NCI-H1417 (cell line): Measurements from ENCODE around the gene SUGCT.
"Not testable (repeated sequence)": the region's sequence is repeated elsewhere in the genome, so short reads cannot be mapped to it uniquely, and the experiment has no call there.

Experiments used
- DNase-seq, 3 experiments: peaks; one replicate each; lab custom pipeline; 2025; lab: John Stamatoyannopoulos, UW

SUGCT gene

DNA sequence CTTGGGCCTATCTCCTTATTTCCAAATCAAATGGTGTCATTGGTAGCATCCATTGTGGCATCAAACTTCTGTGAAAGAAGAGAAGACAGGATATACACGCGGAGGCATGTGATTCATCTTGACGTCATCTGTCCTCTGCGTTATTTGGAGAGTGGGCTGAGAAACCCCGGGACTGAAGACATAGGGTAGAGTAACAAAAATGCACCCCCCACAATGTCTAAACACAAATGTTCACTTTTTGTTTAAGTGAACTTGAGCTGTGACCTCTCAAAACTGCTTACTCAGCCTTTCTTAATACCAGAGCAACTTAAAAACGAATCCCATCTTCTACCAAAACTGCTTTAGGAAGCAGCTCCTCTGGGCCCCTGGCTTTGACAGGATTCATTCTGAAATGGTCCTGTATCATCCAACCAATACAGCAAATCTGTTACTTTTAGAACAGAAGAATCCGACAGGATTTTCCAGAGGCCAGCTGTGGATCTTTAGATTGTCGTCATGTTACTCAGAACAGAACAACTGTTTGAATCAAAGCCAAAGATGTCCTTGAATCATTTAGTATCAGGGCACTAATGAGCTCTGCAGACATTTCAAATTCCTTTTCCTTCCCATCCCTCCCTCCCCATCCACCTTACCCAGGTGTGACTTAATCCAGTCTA, 438.1 kb downstream of the SUGCT start:
- DNase-seq, result no peak

DNA sequence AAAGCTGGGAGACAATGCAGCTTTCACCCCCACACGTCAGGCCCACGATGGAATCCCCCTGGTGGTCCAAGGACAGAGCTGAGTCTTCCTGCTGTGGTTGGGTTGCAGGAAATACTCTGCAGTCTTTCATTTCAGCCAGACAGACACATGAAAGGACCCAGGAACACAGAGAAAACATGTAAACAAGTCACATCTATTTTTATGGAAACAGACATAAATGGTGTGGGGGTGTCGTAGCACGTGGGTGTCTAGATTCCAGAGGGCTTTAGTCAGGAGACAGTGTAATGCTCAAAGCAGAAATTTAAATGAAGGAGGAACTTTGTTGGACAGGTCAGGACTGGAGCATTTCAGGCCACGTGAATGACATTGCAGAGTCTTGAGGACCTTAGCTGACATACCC, 444.6 kb downstream of the SUGCT start:
- no peak for DNase-seq

- DNase-seq, result no peak
Observed at GRCh38 chr7:40580776-40581175, 446.0 kb downstream of the SUGCT start.

DNA sequence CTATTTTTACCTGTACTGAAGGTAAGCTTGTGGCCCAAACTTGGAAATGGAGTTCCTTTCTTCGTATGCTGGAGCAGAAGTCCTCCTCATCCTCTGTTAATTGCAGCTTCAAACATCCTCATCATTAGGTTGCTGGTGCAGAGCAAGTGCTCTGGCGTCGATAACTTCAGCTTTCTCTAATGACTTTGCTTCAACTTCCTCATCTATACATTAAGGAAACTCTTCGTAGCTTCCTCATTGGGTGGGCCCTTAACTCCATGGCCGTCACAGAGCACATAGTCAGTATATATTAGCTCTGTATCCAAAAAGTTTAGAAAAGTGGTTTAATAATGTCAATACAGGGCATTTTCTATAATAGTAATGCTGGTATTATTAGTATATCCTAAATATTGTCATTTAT, 447.7 kb downstream of the SUGCT start:
- no peak for DNase-seq

- DNase-seq, result no peak
Observed at GRCh38 chr7:40583667-40584444, 449.1 kb downstream of the SUGCT start.

- DNase-seq, result no peak
Observed at GRCh38 chr7:40584667-40585433, 450.0 kb downstream of the SUGCT start.

GRCh38 chr7:40586197-40586596, 451.4 kb downstream of the SUGCT start:
- no peak for DNase-seq

DNA sequence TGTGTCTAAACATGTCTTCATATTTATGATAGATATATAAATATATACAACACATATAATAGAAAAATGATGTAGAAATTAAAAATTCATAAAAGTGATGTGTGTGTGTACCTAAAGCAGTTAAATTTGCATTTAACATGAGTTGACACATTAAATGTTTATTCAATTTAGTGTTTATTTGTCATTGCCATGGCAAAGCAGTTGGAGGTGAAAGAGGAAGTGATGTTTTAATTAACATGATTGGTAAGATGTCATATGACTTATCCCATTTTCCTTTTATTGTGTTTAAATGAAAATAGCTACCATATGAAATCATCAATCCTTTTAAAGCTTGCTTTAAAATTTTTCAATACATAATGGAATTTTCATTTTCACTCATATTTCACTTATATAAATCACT, 452.6 kb downstream of the SUGCT start:
- no peak for DNase-seq

DNA sequence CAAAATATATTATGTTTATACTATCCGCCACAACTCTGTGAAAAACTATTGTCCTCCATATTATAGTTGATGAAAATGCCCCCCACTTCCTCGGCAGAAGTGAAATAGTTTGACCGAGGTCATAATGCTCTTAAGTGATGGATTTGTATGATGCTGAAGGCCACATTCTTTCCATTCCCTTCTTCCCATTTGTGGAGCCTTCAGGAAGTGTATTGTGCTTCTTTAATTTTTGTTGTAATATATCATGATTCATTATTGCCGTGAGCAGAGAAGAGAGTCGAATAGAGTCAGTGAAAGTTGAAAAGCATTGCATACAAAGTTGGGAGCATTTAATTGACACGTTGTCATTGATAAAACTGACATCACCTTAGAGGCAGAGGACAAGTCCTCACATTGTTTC, 460.3 kb downstream of the SUGCT start:
- DNase-seq, result no peak

DNA sequence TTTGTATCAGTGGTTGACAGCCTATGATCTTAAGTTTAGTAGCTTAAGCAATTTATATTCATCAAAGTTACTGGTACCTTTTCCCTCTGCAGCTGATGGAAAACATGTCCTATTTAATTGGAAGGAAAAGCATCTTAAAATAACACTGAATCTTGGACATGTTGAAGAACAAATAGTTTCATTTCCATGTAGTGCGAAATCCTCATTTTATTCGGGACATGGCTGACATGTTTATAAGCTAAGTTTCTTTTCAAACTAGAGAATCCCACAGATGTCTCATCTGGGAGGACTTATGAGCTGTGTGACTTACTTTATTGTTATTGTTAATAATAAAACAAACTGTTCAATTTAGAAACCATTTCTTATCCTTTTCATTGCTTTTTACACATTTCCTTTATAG, 461.0 kb downstream of the SUGCT start:
- no peak for DNase-seq

DNA sequence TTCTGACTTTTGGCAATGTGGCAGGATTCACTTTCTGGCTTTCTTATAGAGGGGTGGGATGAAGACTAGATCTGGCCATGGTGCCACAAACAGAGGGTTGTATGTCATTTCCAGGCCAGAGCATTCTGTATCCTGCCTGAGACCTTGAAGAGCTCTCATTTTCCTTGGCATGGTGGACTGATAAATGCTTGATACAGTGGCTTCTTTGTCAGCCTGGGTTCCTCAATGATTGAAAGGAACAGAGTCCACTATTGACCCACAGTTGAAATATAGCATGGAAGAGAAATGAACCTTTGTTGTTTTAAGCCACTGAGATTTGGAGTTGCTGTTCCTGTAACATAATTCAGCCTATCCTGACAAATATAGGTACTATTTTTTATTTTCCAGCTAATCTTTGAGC, 462.7 kb downstream of the SUGCT start:
- DNase-seq, result no peak

DNA sequence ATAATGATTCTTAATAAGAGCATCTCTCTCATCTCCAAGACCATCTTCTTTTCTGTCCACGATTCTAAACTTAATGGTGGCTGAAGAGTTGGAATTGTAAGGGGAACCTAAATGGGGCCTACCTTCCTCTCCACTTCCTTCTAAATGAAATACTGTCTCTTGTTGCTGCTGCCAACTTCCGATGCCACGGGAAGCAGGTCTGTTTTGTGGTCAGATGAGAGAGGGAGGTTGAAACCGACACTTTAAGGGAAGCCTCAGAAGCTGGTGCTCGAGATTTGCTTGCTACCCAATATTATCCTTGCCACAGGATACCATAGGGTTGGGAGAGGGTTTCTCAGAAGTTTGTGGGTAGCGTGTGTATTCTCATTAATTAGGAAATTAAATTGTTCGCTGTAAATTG, 464.1 kb downstream of the SUGCT start:
- no peak for DNase-seq

DNA sequence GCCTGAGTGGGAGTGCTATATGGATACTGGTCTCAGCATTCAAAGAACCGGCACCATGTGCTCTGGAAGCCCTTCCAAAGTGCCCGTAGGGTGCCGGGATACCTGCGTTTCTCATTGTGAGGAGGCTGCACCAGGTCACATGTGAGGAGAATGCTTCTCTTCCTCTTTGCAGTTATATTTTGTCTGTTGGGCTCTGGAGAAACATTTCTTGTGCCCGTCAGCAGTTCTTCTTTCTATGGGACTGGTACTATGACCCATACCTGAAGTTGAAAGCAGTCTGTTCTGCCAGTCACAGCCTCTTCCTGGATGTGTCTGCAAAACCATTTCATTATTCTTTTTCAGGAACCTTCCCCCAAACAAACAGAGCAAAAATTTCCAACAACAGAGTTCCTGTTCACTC, 465.0 kb downstream of the SUGCT start:
- no peak for DNase-seq

DNA sequence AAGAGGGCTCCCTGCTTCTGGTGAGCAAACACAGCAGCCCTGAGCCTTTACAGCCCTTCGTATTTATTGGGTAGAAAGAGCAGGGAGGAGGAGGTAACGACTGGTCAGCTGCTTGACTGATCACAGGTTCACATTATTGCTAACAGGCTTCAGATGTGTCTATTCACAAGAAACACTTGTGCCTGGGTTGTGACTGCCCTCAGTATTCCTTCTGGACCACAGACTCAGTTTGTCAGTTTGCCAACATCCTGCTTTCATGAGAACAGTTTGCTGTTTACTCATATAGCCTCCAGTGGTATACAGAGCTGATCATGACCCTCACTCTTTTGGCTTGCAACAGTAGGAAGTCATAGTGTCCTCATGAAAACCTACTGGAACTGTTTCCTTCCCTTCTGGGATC, 467.5 kb downstream of the SUGCT start:
- not testable (repeated sequence) for DNase-seq

DNA sequence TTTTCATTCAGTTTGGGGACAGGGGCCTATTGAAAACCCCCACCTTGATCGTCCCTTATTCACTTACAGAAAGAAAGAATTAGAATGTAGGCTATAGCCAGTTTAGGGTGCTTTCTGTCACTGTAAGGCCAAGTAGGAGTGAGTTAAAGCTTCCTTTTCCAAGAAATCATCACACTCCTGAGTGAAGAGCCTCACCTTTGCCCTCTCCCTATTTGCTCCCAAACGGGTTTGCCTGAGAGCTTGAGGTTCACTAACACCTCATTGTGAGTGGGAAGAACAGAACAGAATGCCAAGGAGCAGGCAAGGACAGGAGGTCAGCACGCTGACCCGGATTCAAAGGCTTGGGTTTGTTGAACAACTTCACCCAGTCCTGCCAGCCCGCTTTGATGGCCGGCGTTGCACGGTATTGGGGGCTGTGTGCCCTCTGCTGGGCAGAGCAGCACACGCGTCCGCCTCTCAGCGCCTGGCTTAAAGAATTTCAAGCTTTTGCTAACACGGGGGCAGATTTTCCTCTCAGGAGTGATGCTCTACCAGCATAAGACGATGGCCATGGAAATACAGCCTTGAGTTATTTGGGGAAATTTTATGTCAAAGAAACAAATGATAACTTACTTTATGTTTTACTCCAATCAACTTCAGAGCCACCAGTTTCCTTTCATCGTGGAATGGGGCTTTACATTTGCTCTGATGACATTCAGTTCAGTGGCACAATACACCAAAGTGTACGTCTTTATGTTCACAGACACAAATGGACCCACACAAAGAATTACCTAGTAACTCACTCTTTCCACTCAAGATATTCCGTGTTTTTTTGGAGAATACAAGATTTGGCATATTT, 470.0 kb downstream of the SUGCT start:
- DNase-seq, result peak in 2 of 3 experiments; percentile 23 to 31

GRCh38 chr7:40608321-40609075, 473.7 kb downstream of the SUGCT start:
- no peak for DNase-seq

GRCh38 chr7:40610461-40610860, 475.7 kb downstream of the SUGCT start:
- DNase-seq, result no peak

DNA sequence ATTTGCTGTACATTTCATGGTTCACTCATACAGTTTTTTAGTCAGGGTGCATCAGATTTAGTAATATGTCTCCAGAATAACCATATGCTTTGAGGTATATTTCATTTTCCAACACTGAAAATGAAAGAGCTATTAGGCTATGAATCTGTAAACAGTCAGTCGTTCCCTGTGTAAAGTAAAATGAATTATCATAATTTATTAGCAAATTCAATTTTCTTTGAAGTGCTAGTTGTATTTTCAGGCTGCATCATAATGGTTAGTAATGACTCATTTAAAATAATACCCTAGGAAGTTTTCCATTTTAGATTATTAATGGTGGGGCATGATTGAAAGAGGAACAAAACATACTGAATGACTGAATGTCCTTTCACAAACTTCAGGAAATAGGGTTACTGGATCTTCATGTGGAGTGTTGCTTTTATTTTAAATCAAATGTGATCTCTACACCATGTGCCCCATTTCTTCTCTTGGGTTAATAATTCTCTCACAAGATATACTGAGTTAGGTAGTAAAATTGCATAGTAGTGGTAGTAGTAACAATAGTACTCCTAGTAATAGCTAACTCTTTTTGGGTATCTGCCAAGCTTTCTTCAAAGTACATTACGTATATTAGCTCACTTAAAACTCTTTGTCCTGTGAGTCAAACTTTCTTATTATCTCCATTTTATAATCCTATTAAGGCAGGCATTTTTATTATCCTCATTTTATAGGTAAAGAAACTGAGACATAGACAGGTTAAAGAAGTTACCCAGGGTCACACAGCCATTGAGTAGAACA, 476.5 kb downstream of the SUGCT start:
- DNase-seq, result no peak

- DNase-seq, result no peak
Observed at GRCh38 chr7:40612298-40612697, 477.5 kb downstream of the SUGCT start.

- DNase-seq, result no peak
Observed at GRCh38 chr7:40619647-40620046, 484.8 kb downstream of the SUGCT start.

DNA sequence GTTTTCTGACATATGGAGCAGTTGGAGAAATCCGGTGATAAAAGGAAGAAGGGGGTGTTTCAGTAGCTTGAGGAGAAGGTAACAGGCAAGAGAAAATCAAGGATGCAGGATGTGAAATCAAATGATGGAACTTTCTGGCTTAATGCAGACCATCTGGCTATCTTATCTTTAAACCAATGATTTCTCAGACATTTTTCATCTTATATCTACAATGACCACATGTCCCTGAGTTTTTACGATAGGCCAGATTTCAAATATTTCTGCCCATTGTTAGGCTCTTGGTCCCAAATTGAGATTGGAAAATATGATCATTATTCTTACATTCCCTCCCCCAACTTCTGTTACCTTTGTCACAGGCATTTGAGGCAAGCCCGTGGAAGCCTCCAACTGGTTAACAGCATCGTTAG, 486.8 kb downstream of the SUGCT start:
- DNase-seq, result no peak
